ENCODE measurements around the gene RGL4. TPM values are rescaled to one million over a fixed set of nuclear protein-coding genes. Genes with fewer than 3 reads are reported as not detected.
"Not testable (repeated sequence)": the region's sequence is repeated elsewhere in the genome, so short reads cannot be mapped to it uniquely, and the experiment has no call there.

The RGL4 gene
- total RNA-seq, 1 donor from 2014 or later = 5.7 TPM

DNA sequence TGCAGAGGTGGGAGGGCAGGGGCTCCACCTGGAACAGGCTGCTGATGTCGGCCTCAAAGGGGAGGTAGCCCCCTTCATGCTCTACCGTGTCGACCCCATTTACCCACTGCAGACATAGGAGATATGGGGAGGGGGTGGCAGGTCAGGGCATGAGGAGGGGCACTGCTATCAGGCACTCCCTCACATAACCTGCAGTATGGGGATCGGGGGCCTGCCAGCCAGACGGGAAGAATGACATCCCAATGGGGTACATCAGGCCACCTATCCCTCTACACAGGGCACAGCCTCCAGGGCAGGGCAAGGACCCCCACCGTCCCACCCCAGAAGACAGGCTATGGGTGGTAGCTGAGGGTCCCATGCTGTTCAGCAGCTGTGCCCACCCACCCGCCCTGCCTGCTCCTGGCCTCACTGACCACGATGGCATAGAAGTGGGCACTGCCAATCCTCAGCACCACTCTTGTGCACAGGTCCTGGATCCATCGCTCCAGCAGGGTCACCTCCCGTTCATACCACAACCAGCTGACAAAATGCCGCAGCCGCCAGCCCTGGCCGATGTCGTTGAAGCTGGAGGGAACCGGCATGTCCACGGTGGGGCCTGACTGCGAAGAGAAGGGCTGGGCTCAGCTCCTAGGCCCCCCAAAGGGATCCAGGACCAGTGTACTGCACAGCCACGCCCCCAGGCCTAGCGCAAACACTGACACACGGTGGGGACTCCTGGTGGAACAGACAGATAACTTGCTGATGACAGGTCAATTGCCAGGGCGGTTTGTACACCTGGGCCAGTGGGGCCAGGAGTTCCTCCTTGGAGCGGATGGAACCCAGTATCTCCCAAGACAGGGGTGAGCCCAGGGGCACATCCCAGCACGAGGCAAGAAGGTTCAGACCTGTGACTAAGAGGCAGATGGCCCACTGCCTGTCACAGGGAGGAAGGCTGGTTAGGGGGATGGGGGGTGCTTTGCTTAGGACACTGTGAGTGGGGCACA is 24.1 kb downstream of the RGL4 start:
- peaks cover 41% of the 10 kb centered on the region for H3K36me3 Mint-ChIP-seq (ENCODE audit: low read depth)
- DNase-seq (ENCODE audit: low spot score) = no peak
- peak overlapping the region; percentile 75 for H3K4me3 Mint-ChIP-seq (ENCODE audit: low read depth)
- H3K9me3 Mint-ChIP-seq = no peaks in the 10 kb centered on the region
- H3K27me3 Mint-ChIP-seq (ENCODE audit: low read depth) = no peaks in the 10 kb centered on the region
- peaks cover 22% of the 10 kb centered on the region for H3K4me1 Mint-ChIP-seq (ENCODE audit: low read depth)
- H3K27ac Mint-ChIP-seq = peak overlapping the region; percentile 67
- intact Hi-C loops (cut with micrococcal nuclease) = loop anchor here (5.0 kb wide), 1 partner anchor 122 kb away; the partner anchor contains the start of gene DERL3

DNA sequence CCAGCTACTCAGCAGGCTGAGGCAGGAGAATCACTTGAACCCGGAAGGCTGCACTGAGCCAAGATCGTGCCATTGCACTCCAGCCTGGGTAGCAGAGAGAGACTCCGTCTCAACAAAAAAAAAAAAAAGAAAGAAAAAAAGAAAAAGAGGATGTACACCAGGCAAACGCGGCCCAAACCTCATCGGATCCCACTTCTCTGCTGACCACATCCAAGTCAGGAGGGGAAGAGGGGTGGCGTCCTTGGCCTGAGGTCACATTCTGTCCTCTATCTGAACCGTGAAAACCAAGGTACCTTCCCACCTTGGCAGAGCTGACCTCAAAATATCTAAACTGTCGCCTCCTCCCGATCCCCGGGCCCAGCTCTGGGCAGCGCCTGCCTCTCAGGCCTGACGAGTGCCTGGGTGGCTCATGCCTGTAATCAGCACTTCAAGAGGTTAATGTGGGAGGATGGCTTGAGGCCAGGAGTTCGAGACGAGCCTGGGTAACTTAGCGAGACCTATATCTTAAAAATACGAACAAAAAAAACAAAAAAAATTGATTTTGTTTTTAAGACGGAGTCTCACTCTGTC is 25.1 kb downstream of the RGL4 start:
- Mint-ChIP-seq H3K27me3 (ENCODE audit: low read depth) (no peaks in the 10 kb centered on the region), H3K36me3 (ENCODE audit: low read depth) (peaks cover 31% of the 10 kb centered on the region), H3K9me3 (no peaks in the 10 kb centered on the region), H3K4me3 (ENCODE audit: low read depth) (peak overlapping the region; percentile 75), H3K4me1 (ENCODE audit: low read depth) (peaks cover 13% of the 10 kb centered on the region), H3K27ac (peak overlapping the region; percentile 42)
- intact Hi-C loops (cut with micrococcal nuclease) = loop anchor here (1.0 to 5.0 kb wide), 3 partner anchors 11 to 121 kb away; partner anchors contain the start of gene DERL3
- DNase-seq (ENCODE audit: low spot score) = no peak

DNA sequence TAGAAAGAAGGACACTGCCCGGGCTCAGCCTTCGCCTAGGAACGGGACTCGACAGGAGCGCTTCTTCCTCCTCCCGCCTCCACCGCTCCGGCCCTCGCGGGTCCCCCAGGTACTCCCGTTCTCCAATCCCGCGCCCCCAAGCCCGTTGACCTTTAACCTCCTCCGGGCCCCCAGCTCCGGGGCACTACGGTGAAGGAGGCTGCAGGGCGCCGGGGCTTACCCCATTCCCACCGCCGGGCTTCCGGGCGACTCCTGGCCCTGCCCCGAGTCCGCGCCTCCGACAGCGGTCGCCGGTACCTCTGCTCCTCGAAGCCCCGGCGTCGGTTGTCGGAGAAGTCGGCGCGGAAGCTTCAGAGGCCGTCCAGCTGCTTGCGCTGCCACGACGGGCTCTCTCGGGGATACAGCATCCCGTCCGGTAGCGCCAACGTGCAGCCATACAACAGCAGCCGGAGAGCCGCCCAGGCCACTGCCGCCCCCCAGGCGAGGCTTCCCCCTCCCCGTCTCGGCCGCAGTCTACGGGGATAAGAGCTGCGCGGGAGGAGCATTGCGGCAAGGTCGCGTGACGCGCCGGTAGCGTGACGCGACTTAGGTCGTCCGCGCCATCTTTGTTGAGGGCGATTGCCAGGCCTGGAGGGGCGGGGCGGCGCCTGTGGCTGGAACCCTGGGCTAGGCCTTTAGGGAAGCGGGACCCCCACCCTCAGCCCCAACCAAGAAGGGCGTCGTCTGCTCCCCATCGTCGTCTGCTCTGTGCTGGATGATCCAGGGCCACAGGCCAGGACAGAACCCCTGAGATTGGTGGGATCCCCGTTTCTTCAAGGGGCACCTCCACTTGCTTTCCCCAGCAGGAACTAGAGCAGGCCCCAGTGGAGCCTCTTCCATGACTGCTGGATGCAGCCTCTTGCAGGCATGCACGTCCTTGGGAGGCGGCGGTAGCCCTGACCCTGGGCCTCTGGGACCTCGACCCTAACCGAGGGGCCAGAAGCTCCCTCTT is 26.3 kb downstream of the RGL4 start:
- H3K9me3 Mint-ChIP-seq = no peaks in the 10 kb centered on the region
- intact Hi-C loops (cut with micrococcal nuclease) = loop anchor here (1.0 to 5.0 kb wide), 3 partner anchors 12 to 120 kb away; partner anchors contain the start of gene DERL3
- H3K27me3 Mint-ChIP-seq (ENCODE audit: low read depth) = no peaks in the 10 kb centered on the region
- H3K4me1 Mint-ChIP-seq (ENCODE audit: low read depth) = peaks cover 12% of the 10 kb centered on the region
- DNase-seq (ENCODE audit: low spot score) = peak; percentile 77
- H3K36me3 Mint-ChIP-seq (ENCODE audit: low read depth) = peaks cover 24% of the 10 kb centered on the region
- H3K4me3 Mint-ChIP-seq (ENCODE audit: low read depth) = peak overlapping the region; percentile 75
- peak overlapping the region; percentile 78 for H3K27ac Mint-ChIP-seq

DNA sequence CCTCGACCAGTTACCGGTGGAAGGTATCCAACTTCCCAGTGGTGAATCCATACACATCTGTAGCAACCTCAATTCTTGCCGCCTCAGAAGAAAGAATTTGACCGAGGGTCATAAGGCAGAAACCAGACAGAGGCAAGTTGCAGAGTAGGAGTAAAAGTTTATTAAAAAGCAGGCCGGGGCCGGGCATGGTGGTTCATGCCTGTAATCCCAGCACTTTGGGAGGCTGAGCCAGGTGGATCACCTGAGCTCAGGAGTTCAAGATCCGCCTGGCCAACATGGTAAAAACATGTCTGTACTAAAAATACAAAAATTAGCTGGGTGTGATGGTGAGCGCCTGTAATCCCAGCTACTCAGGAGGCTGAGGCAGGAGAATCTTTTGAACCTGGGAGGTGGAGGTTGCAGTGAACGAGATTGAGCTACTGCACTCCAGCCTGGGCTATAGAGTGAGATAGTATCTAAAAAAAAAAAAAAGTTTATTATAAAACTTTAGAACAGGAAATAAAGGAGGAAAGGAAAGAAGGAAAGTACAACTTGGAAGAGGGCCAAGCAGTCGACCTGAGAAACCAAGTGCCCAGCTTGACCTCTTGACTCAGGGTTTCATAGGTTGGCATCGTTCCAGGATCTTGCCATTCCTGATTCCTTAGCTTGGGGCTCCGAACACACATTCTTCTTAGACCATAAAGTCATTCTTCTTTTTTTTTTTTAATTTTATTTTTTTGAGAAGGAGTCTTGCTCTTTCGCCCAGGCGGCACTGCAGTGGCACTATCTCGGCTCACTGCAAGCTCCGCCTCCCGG is 27.8 kb downstream of the RGL4 start:
- Mint-ChIP-seq H3K27ac (no peak overlapping the region), H3K4me3 (ENCODE audit: low read depth) (no peak overlapping the region), H3K9me3 (no peaks in the 10 kb centered on the region), H3K27me3 (ENCODE audit: low read depth) (peaks cover 2% of the 10 kb centered on the region), H3K36me3 (ENCODE audit: low read depth) (peaks cover 16% of the 10 kb centered on the region), H3K4me1 (ENCODE audit: low read depth) (peaks cover 12% of the 10 kb centered on the region)
- intact Hi-C loops (cut with micrococcal nuclease) = loop anchor here (5.0 kb wide), 1 partner anchor 119 kb away; the partner anchor contains the start of gene DERL3
- no peak for DNase-seq (ENCODE audit: low spot score)

DNA sequence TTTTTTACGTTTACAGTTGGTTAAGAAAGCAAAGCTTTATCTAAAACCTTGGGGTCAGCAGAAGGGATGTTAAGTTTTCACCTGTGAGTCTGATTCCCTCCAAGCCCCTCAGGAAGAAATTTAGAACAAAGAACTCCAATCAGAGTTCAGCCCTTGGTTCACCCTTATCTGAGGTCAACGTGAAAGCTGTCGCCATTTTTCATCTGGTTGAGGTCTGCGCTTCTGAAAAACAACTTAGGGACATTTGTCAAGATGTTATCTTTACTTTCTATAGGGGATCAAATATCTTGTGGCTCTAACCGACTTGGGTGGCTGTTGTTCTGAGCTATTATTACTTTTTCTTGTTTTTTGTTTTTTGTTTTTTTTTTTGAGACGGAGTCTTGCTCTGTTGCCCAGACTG is 30.0 kb downstream of the RGL4 start:
- H3K36me3 Mint-ChIP-seq (ENCODE audit: low read depth) = no peaks in the 10 kb centered on the region
- no peak overlapping the region for H3K4me3 Mint-ChIP-seq (ENCODE audit: low read depth)
- peaks cover 4% of the 10 kb centered on the region for H3K4me1 Mint-ChIP-seq (ENCODE audit: low read depth)
- no peak overlapping the region for H3K27ac Mint-ChIP-seq
- no peaks in the 10 kb centered on the region for H3K9me3 Mint-ChIP-seq
- peaks cover 4% of the 10 kb centered on the region for H3K27me3 Mint-ChIP-seq (ENCODE audit: low read depth)
- intact Hi-C loops (cut with micrococcal nuclease) = no loop called here
- no peak for DNase-seq (ENCODE audit: low spot score)

DNA sequence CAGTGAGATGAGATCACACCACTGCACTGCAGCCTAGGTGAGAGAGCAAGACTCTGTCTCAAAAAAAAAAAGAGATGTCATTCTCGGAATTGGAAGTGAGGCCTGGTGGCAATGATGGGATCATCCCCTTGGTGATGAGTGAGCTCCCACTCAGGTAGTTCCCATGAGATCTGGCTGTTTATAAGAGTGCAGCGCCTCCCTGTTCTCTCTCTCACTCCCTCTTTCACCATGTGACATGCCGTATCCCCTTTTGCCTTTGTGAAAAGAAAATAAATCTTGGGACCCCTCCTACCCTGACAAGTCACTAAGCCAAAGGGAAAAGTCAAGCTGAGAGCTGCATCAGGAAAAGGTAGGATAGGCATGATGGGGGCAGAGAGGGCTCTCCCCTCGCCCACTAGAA is 31.3 kb downstream of the RGL4 start:
- Mint-ChIP-seq H3K9me3 (no peaks in the 10 kb centered on the region), H3K36me3 (ENCODE audit: low read depth) (no peaks in the 10 kb centered on the region), H3K27ac (no peak overlapping the region), H3K4me3 (ENCODE audit: low read depth) (no peak overlapping the region), H3K4me1 (ENCODE audit: low read depth) (peaks cover 2% of the 10 kb centered on the region), H3K27me3 (ENCODE audit: low read depth) (peaks cover 9% of the 10 kb centered on the region)
- intact Hi-C loops (cut with micrococcal nuclease) = no loop called here
- no peak for DNase-seq (ENCODE audit: low spot score)

DNA sequence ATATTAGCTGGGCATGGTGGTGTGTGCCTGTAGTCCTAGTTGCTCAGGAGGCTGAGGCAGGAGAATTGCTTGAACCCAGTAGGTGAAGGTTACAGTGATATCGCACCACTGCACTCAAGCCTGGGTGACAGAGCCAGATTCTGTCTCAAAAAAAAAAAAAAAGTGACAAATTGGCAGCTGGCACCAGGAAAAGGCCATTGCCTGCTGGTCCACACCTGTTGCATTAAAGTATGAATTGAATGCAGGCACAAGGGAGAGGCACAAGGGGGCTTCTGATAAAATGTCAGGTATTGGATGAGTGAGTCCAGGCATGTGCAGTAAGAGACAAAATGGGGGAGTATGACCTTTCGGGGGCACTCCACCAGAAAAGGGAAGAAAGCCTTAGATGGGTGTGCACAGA is 31.9 kb downstream of the RGL4 start:
- no peak for DNase-seq (ENCODE audit: low spot score)
- Mint-ChIP-seq H3K36me3 (ENCODE audit: low read depth) (no peaks in the 10 kb centered on the region), H3K9me3 (no peaks in the 10 kb centered on the region), H3K27ac (no peak overlapping the region), H3K4me1 (ENCODE audit: low read depth) (no peaks in the 10 kb centered on the region), H3K27me3 (ENCODE audit: low read depth) (peaks cover 9% of the 10 kb centered on the region), H3K4me3 (ENCODE audit: low read depth) (no peak overlapping the region)
- intact Hi-C loops (cut with micrococcal nuclease) = no loop called here

DNA sequence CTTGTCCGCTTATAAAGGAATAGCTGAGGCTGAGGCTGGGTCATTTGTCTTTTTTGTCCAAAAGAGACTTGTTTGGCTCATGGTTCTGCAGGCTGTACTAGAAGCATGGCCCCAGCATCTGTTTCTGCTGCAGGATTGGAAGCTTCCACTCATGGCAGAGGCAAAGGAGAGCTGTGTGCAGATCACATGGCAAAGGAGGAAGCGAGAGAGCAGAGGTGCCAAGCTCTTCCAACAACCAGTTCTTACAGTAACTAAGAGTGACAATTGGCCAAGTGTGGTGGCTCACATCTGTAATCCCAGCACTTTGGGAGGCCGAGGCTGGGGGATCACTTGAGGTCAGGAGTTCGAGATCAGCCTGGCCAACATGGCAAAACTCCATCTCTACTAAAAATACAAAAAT is 37.3 kb downstream of the RGL4 start:
- H3K4me3 Mint-ChIP-seq (ENCODE audit: low read depth); H3K4me1 Mint-ChIP-seq (ENCODE audit: low read depth); H3K27ac Mint-ChIP-seq; DNase-seq (ENCODE audit: low spot score); H3K36me3 Mint-ChIP-seq (ENCODE audit: low read depth); H3K27me3 Mint-ChIP-seq (ENCODE audit: low read depth); H3K9me3 Mint-ChIP-seq; intact Hi-C loops (cut with micrococcal nuclease): not testable (repeated sequence)

DNA sequence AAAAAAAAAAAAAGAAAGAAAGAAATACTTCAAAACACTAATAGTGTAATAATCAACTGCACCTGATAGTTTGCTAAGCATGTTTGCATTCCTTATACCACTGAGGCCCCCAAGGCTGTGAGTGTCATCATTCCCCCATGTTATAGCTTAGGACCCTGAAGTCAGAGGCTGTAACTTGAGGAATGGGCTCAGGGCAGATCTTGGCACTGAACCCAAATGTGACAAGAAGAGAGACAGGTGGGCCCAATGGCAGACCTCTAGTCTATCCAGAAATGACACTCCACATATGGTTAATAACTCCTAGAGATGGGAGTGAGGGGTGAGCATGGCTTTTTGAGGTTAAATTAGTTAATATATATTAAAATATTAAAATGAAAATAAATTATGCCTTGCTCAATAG is 46.9 kb downstream of the RGL4 start:
- Mint-ChIP-seq H3K4me3 (ENCODE audit: low read depth) (no peak overlapping the region), H3K9me3 (no peaks in the 10 kb centered on the region), H3K27ac (no peak overlapping the region), H3K36me3 (ENCODE audit: low read depth) (no peaks in the 10 kb centered on the region), H3K4me1 (ENCODE audit: low read depth) (no peaks in the 10 kb centered on the region), H3K27me3 (ENCODE audit: low read depth) (no peaks in the 10 kb centered on the region)
- intact Hi-C loops (cut with micrococcal nuclease) = no loop called here
- no peak for DNase-seq (ENCODE audit: low spot score)

DNA sequence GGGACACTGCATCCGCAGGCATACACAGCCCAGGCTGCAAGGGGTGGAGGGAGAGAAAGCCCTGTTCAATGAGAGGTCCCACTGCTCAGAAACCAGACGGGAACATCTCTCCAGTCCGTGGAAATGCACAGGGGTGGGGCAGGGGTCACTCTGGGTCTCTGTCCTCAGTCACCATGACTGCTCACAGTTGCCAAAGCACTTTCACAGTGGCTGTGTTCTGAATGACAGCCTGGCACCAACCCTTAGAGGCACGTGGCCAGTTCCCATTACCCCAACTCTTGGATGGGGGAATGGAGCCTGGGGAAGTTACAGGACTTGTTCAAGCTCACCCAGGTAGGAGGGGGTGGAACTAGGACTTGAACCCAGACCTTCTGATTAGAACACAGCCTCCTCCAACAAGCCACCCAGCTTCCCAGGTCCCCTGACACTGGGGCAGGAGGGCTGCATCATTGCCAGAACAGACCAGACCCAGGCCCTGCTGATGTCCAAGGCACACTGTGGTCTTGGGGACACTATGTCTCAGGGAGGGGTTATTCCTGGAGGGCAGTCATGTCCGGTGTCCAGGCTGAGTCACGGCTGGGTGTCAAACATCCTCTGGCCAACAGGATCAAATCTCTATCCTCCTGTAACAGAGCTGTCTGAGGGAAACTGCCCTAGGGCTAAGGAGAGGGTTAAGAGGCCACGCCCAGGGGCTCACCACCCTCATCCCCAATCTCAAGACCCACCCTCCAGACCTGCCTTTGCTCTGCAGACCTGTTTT is 51.9 kb downstream of the RGL4 start:
- intact Hi-C loops (cut with micrococcal nuclease) = no loop called here
- Mint-ChIP-seq H3K27ac (no peak overlapping the region), H3K9me3 (no peaks in the 10 kb centered on the region), H3K36me3 (ENCODE audit: low read depth) (peaks cover 24% of the 10 kb centered on the region), H3K27me3 (ENCODE audit: low read depth) (no peaks in the 10 kb centered on the region), H3K4me1 (ENCODE audit: low read depth) (no peaks in the 10 kb centered on the region), H3K4me3 (ENCODE audit: low read depth) (no peak overlapping the region)
- no peak for DNase-seq (ENCODE audit: low spot score)

DNA sequence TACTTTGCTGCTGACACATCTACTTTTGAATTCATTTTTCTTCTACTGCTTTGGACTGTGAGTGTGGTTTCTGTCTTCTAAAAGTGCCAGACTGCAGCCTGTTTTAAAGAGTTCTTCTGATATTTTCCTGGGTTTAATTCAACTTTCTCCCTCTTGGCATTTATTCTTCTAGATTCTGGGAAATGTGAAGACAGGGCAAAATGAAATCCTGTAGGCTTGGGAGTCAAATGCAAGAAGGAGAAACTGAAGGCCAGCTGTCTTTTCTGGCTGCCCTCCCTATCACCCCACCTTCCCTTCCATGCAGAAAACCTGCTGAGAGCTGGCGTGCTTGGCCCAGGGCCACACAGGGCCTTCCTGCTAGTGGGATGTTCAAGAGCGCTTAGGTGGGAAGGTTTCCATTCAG is 52.5 kb downstream of the RGL4 start:
- H3K36me3 Mint-ChIP-seq (ENCODE audit: low read depth) = peaks cover 24% of the 10 kb centered on the region
- no peaks in the 10 kb centered on the region for H3K4me1 Mint-ChIP-seq (ENCODE audit: low read depth)
- no peak overlapping the region for H3K4me3 Mint-ChIP-seq (ENCODE audit: low read depth)
- no peak for DNase-seq (ENCODE audit: low spot score)
- intact Hi-C loops (cut with micrococcal nuclease) = no loop called here
- H3K9me3 Mint-ChIP-seq = no peaks in the 10 kb centered on the region
- no peak overlapping the region for H3K27ac Mint-ChIP-seq
- no peaks in the 10 kb centered on the region for H3K27me3 Mint-ChIP-seq (ENCODE audit: low read depth)
